GM12878 (cell line): Measurements from ENCODE around the gene SH3BGRL3. TPM values are rescaled to one million over a fixed set of nuclear protein-coding genes. Genes with fewer than 3 reads are reported as not detected.

Source experiments
- ATAC-seq: fragments of 200-7000 bp; cut with Tn5 transposase; 3 replicates; pipeline ENCODE4 v1.9.1; 2020; ENCODE audit warnings: mild to moderate bottlenecking, moderate library complexity
- BruUV-seq: library from RNA; stranded (reverse); fragments of 400-500 nt; replicated peaks from 2 replicates; lab custom pipeline; 2021; lab: Mats Ljungman, UMichigan
- CTCF ChIA-PET: fragments of 300-600 bp; sonication (Branson Sonifier 250); formaldehyde crosslinking; extraction: SDS; loops from one replicate; lab custom pipeline; 2021; ENCODE audit warnings: inconsistent platforms; lab: Yijun Ruan, JAX
- POLR2A ChIA-PET: fragments of 350-600 bp; formaldehyde crosslinking; extraction: SDS; loops from one replicate; lab custom pipeline; 2021; ENCODE audit warnings: inconsistent platforms; lab: Charles Lee
- RAD21 ChIA-PET: fragments of 300-600 bp; sonication (Branson Sonifier 250); formaldehyde crosslinking; loops from one replicate; lab custom pipeline; 2023; ENCODE audit warnings: antibody characterized with exemption; ENCODE audit not compliant: unreplicated experiment; lab: Charles Lee
- SMC1A ChIA-PET: fragments of 300-600 bp; sonication (Branson Sonifier 250); formaldehyde crosslinking; loops from one replicate; lab custom pipeline; 2023; ENCODE audit not compliant: unreplicated experiment, uncharacterized antibody; lab: Charles Lee
- DNase-seq: peaks from one replicate; pipeline ENCODE4 v3.0.0-alpha.2; 2011; ENCODE audit warnings: low read depth, low spot score
- FAIRE-seq: peaks from 3 replicates; lab custom pipeline; 2011; peaks lifted over from hg19 to GRCh38; lab: Jason Lieb, UNC
- H2AFZ ChIP-seq: 2 replicates; pipeline ENCODE4 v1.6.0; 2011; ENCODE audit warnings: low read depth, low read length, control low read depth; ENCODE audit not compliant: control insufficient read depth
- H3K27ac ChIP-seq: 2 replicates; pipeline ENCODE4 v1.5.1; 2011; ENCODE audit warnings: control low read depth; ENCODE audit not compliant: control insufficient read depth, insufficient read depth
- H3K27me3 ChIP-seq, 2 experiments: replicated peaks in 1 of 2; 2 replicates each; pipeline versions ENCODE4 v1.6.0 to v1.6.1; 2011; ENCODE audit warnings: low read length in 1 of 2; ENCODE audit not compliant: control insufficient read depth in 2 of 2, insufficient read depth in 2 of 2
- H3K36me3 ChIP-seq, 2 experiments: 2 replicates each; pipeline ENCODE4 v1.5.1; 2011; ENCODE audit warnings: low read length in 1 of 2; ENCODE audit not compliant: control insufficient read depth in 2 of 2, insufficient read depth in 2 of 2
- H3K4me1 ChIP-seq: 2 replicates; pipeline ENCODE4 v1.6.1; 2011; ENCODE audit warnings: mild to moderate bottlenecking, low read length, moderate library complexity, mixed read lengths; ENCODE audit not compliant: control insufficient read depth, insufficient read depth
- H3K4me2 ChIP-seq: 2 replicates; pipeline ENCODE4 v1.6.0; 2011; ENCODE audit warnings: control low read depth; ENCODE audit not compliant: control insufficient read depth, insufficient read depth
- H3K4me3 ChIP-seq: fragments of 200-600 bp; sonication (generic); 2 replicates; pipeline ENCODE4 v1.5.1; 2016
- H3K79me2 ChIP-seq: 2 replicates; pipeline ENCODE4 v1.6.0; 2011; ENCODE audit warnings: low read length; ENCODE audit not compliant: control insufficient read depth, insufficient read depth
- H3K9ac ChIP-seq: 2 replicates; pipeline ENCODE4 v1.8.0; 2011; ENCODE audit warnings: low read length, control low read depth, mixed read lengths; ENCODE audit not compliant: control insufficient read depth, insufficient read depth
- H3K9me3 ChIP-seq: replicated peaks from 3 replicates; pipeline ENCODE4 v1.5.1; 2011; ENCODE audit warnings: mild to moderate bottlenecking, low read length; ENCODE audit not compliant: control insufficient read depth, insufficient read depth
- H4K20me1 ChIP-seq: 2 replicates; pipeline ENCODE4 v1.6.0; 2011; ENCODE audit not compliant: control insufficient read depth, insufficient read depth
- BACH1 ChIP-seq: fragments of 450-650 bp; IDR thresholded peaks from 2 replicates; pipeline ENCODE4 v1.6.1; 2017; ENCODE audit warnings: mild to moderate bottlenecking, borderline replicate concordance
- BHLHE40 ChIP-seq, 2 experiments: fragments of 450-650 bp in 1 of 2; IDR thresholded peaks; 2 replicates each; pipeline ENCODE4 v1.6.1; 2011 to 2017; ENCODE audit warnings: low read depth in 2 of 2, borderline replicate concordance in 1 of 2, improper control_type of control experiment in 1 of 2, low read length in 1 of 2, mild to moderate bottlenecking in 1 of 2
- EED ChIP-seq: sonication (generic); IDR thresholded peaks from 2 replicates; pipeline ENCODE4 v1.6.1; 2016; ENCODE audit warnings: antibody characterized with exemption, low read depth
- FOXK2 ChIP-seq: fragments of 450-650 bp; IDR thresholded peaks from 2 replicates; pipeline ENCODE4 v1.6.1; 2017; ENCODE audit warnings: mild to moderate bottlenecking, moderate library complexity
- GATAD2B ChIP-seq: fragments of 450-650 bp; conservative IDR thresholded peaks from 2 replicates; pipeline ENCODE4 v1.6.1; 2017; ENCODE audit warnings: low read depth, mild to moderate bottlenecking, moderate library complexity
- IRF4 ChIP-seq: IDR thresholded peaks from 2 replicates; pipeline ENCODE4 v1.6.1; 2011; ENCODE audit warnings: low read depth, low read length
- KLF5 ChIP-seq: fragments of 450-650 bp; IDR thresholded peaks from 2 replicates; pipeline ENCODE4 v1.6.1; 2014; ENCODE audit warnings: mild to moderate bottlenecking; ENCODE audit not compliant: partially characterized antibody
- MTA2 ChIP-seq: fragments of 450-650 bp; IDR thresholded peaks from 2 replicates; pipeline ENCODE4 v1.6.1; 2016; ENCODE audit warnings: low read depth, mild to moderate bottlenecking, moderate library complexity
- MTA3 ChIP-seq: IDR thresholded peaks from 2 replicates; pipeline ENCODE4 v1.6.1; 2012; ENCODE audit warnings: low read length, inconsistent platforms, borderline replicate concordance
- MXI1 ChIP-seq: fragments of 150-350 bp; IDR thresholded peaks from 2 replicates; pipeline ENCODE4 v1.6.1; 2011; ENCODE audit warnings: low read depth, mild to moderate bottlenecking, inconsistent platforms, low read length, improper control_type of control experiment
- PML ChIP-seq: IDR thresholded peaks from 2 replicates; pipeline ENCODE4 v1.6.1; 2012; ENCODE audit warnings: low read length, inconsistent platforms
- POLR2A ChIP-seq: IDR thresholded peaks from 2 replicates; pipeline ENCODE4 v1.6.1; 2011; ENCODE audit warnings: low read depth, mild to moderate bottlenecking, low read length
- RAD51 ChIP-seq: fragments of 450-650 bp; IDR thresholded peaks from 2 replicates; pipeline ENCODE4 v1.6.1; 2016; ENCODE audit warnings: moderate library complexity, mild to moderate bottlenecking, inconsistent platforms
- RUNX3 ChIP-seq: IDR thresholded peaks from 2 replicates; pipeline ENCODE4 v1.6.1; 2012; ENCODE audit warnings: low read length, inconsistent platforms
- SMC3 ChIP-seq: IDR thresholded peaks from 2 replicates; pipeline ENCODE4 v1.6.1; 2011; ENCODE audit warnings: low read length, improper control_type of control experiment, borderline replicate concordance
- SPI1 ChIP-seq: IDR thresholded peaks from 2 replicates; pipeline ENCODE4 v1.6.1; 2011; ENCODE audit warnings: low read depth, mild to moderate bottlenecking, low read length, moderate library complexity, borderline replicate concordance; ENCODE audit not compliant: insufficient read depth
- SREBF1 ChIP-seq: IDR thresholded peaks from 2 replicates; pipeline ENCODE4 v1.6.1; 2012; ENCODE audit warnings: mild to moderate bottlenecking, low read length
- SREBF2 ChIP-seq: IDR thresholded peaks from 2 replicates; pipeline ENCODE4 v1.6.1; 2012; ENCODE audit warnings: mild to moderate bottlenecking, low read length
- STAT1 ChIP-seq: fragments of 450-650 bp; conservative IDR thresholded peaks from 2 replicates; pipeline ENCODE4 v1.6.1; 2014; ENCODE audit warnings: antibody characterized with exemption, mild to moderate bottlenecking
- TAF1 ChIP-seq: IDR thresholded peaks from 2 replicates; pipeline ENCODE4 v1.6.1; 2011; ENCODE audit warnings: mild to moderate bottlenecking, low read depth, low read length, borderline replicate concordance
- TCF12 ChIP-seq: IDR thresholded peaks from 2 replicates; pipeline ENCODE4 v1.6.1; 2011; ENCODE audit warnings: low read depth, mild to moderate bottlenecking, low read length
- TCF3 ChIP-seq: IDR thresholded peaks from 2 replicates; pipeline ENCODE4 v1.6.1; 2012; ENCODE audit warnings: low read depth, mild to moderate bottlenecking, low read length, borderline replicate concordance; ENCODE audit not compliant: insufficient read depth
- ZNF217 ChIP-seq: fragments of 450-650 bp; IDR thresholded peaks from 2 replicates; pipeline ENCODE4 v1.6.1; 2017; ENCODE audit warnings: antibody characterized with exemption, mild to moderate bottlenecking
- ZNF384 ChIP-seq: IDR thresholded peaks from 2 replicates; pipeline ENCODE4 v1.6.1; 2012; ENCODE audit warnings: low read depth, mild to moderate bottlenecking, low read length, improper control_type of control experiment, borderline replicate concordance
- WGBS: methylation state at CpG from one replicate; pipeline ENCODE4 v1.1.6; 2016; ENCODE audit warnings: low lambda C conversion rate; ENCODE audit not compliant: insufficient replicate concordance, insufficient coverage; ENCODE audit errors: missing lambda C conversion rate; 5-methylcytosine and 5-hydroxymethylcytosine counted together
- in situ Hi-C: fragments of 300-500 bp; cut with MboI; formaldehyde crosslinking; loops from 9 replicates; pipeline ENCODE4 v1.14.3; 2018; ENCODE audit warnings: mixed read lengths
- intact Hi-C: fragments of 100-400 bp; cut with micrococcal nuclease; formaldehyde crosslinking; loops from one replicate; pipeline ENCODE4 v1.14.2; 2022; ENCODE audit not compliant: unreplicated experiment
- polyA plus RNA-seq, 11 experiments: library from polyadenylated mRNA; depleted of rRNA in 4 of 11; unstranded in 6 of 11; stranded (reverse) in 5 of 11; fragments of >200 nt; fragmentation: Nextera tagmentation in 4 of 11; fragmentation: Illumina TruSeq in 1 of 11; extraction: Ambion mirVana in 4 of 11; extraction: Trizol in 1 of 11; gene quantifications; 1 replicate in 1 of 11; 2 replicates in 10 of 11; pipeline versions ENCODE4 v1.2.1 to v1.2.3, GENCODE V29; 2011 to 2016; ENCODE audit warnings: inconsistent platforms in 2 of 11, missing spikeins in 2 of 11, low read depth in 1 of 11
- total RNA-seq, 4 experiments: library from RNA; depleted of rRNA in 3 of 4; stranded (reverse); fragments of >200 nt in 3 of 4; fragmentation: Illumina TruSeq in 1 of 4; extraction: Trizol in 1 of 4; gene quantifications; 2 replicates each; pipeline versions ENCODE4 v1.2.1 to v1.2.3, GENCODE V29; 2013 to 2021
- TF ChIP-seq, protein P1 (sequence below): IDR thresholded peaks from 2 replicates; pipeline ENCODE4 v1.6.1; 2012; ENCODE audit warnings: low read depth, low read length, improper control_type of control experiment

Gene SH3BGRL3
- total and polyA plus RNA-seq, 10 of the 15 experiments (the other 5 are each of a cell fraction or from before 2014, with no cell fraction given) = 39.7 to 390 (median 118) TPM

DNA sequence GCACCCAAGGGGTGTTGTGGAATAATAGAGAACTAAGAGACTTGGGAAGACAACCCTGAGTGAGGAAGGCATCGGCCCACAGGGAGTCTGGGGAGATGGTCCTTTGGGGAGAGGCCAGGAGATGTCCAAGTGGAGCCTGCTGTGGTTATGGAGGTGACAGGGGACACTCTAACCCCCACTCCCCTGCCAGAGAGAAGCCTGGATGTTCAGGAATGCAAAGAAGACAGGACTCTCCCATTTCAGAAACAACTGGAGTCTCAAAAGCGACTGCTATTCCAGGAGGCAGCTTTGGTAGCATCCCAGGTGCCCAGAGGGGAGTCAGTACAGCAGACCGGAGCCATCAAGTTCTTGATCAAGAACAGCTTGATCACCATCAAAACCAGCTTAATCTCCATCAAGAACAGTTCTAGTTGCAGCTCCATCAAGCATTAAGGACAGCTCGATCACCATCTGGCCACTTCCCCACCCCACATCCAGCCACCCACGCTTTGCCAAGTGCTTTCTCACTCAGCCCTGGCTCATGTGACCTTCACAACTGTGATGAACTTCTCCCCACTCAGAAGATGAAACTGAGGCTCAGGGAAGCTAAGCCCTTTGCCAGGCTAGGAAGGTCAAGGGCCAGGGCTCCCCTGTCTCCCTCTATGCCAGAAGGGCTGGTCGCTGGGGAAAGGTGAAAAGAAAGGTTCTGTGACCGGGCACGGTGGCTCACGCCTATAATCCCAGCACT, 38.6 kb downstream of the SH3BGRL3 start:
- Histone ChIP-seq H3K4me1 (peaks cover 54% of the 10 kb centered on the region), H3K9me3 (no peaks in the 10 kb centered on the region), H3K27ac (peak overlapping the region; percentile 89), H4K20me1 (no peaks in the 10 kb centered on the region), H3K9ac (peak overlapping the region; percentile 57), H2AFZ (peak overlapping the region; percentile 20), H3K4me2 (peak overlapping the region; percentile 57), H3K4me3 (peak overlapping the region; percentile 96), H3K79me2 (peaks cover 23% of the 10 kb centered on the region), H3K27me3 (no peaks in the 10 kb centered on the region), H3K36me3 (peaks cover 0 to 3% of the 10 kb centered on the region in 2 experiments; a peak in 1 of 4 replicates)
- peak; percentile 46 for ATAC-seq
- no TSS peak for BruUV-seq
- ChIA-PET CTCF (interaction anchor here (0.6 to 11.6 kb wide), 19 partner anchors 8 to 464 kb away, joined by 3 to 879 read pairs (median 3); partner anchors contain the start of genes CEP85, PAFAH2, SH3BGRL3 and ZNF593), POLR2A (interaction anchor here (0.6 to 10.6 kb wide), 13 partner anchors 11 to 1160 kb away, joined by 3 to 253 read pairs (median 5); partner anchors contain the start of genes CEP85, HMGN2, SH3BGRL3 and UBXN11), RAD21 (interaction anchor here (0.7 to 10.4 kb wide), 15 partner anchors 10 to 224 kb away, joined by 3 to 477 read pairs (median 5); partner anchors contain the start of genes CEP85, SH3BGRL3, UBXN11 and ZNF593), SMC1A (interaction anchor here (0.6 to 14.9 kb wide), 6 partner anchors 8 to 88 kb away, joined by 3 to 474 read pairs (median 22); partner anchors contain the start of genes SH3BGRL3 and UBXN11)
- intact Hi-C loops = loop anchor here (5.0 kb wide), 2 partner anchors 81 to 211 kb away; no protein-coding TSS in a partner anchor
- 3% methylated on average over 9 of the region's 9 CpGs for WGBS
- peak; percentile 78 for FAIRE-seq
- DNase-seq = no peak
- in situ Hi-C loops = no loop called here
- TF ChIP-seq SREBF1 = no peak
- TF ChIP-seq STAT1 = no peak
- TF ChIP-seq ZNF217 = peak; percentile 31; the same call in 1 of the 2 replicates
- TF ChIP-seq POLR2A = peak; percentile 44
- peak; percentile 65; the same call in 1 of the 2 replicates for TF ChIP-seq SPI1
- no peak for TF ChIP-seq ZNF384
- TF ChIP-seq MTA2 = peak; percentile 10; the same call in 1 of the 2 replicates
- no peak for TF ChIP-seq KLF5
- TF ChIP-seq TCF12 = no peak
- peak; percentile 8; the same call in 1 of the 2 replicates for TF ChIP-seq PML
- TF ChIP-seq EED = peak; percentile 67
- TF ChIP-seq RUNX3 = peak; percentile 32; the same call in 1 of the 2 replicates
- TF ChIP-seq TAF1 = 0 out of 2 replicates have a peak, but pooled peaks have one; percentile 1
- TF ChIP-seq RAD51 = peak; percentile 80
- TF ChIP-seq BACH1 = peak; percentile 30; the same call in 1 of the 2 replicates
- 0 out of 2 replicates have a peak, but pooled peaks have one; percentile 19 for TF ChIP-seq MXI1
- no peak for TF ChIP-seq FOXK2
- peak; percentile 73 to 76; a peak in 3 of 4 replicates for TF ChIP-seq BHLHE40 (IDR thresholded peaks at IDR 0.05; ENCODE audit: borderline replicate concordance in 1 of 2, low read depth in 2 of 2, low read length in 1 of 2)
- TF ChIP-seq MTA3 = peak; percentile 77; the same call in 1 of the 2 replicates
- peak; percentile 46; the same call in 1 of the 2 replicates for TF ChIP-seq GATAD2B
- no peak for TF ChIP-seq SMC3
- no peak for TF ChIP-seq SREBF2
- TF ChIP-seq IRF4 = 0 out of 2 replicates have a peak, but pooled peaks have one; percentile 26
- peak; percentile 14; the same call in 1 of the 2 replicates for TF ChIP-seq TCF3
- TF ChIP-seq, protein P1, sequence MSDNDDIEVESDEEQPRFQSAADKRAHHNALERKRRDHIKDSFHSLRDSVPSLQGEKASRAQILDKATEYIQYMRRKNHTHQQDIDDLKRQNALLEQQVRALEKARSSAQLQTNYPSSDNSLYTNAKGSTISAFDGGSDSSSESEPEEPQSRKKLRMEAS = peak; percentile 30; the same call in 1 of the 2 replicates
